Measurements from ENCODE around the gene FBXL17. TPM values are rescaled to one million over a fixed set of nuclear protein-coding genes. Genes with fewer than 3 reads are reported as not detected.
"Not testable (repeated sequence)": the region's sequence is repeated elsewhere in the genome, so short reads cannot be mapped to it uniquely, and the experiment has no call there.

Gene FBXL17
- total RNA-seq, 1 donor from 2014 or later: 17.5 TPM

GRCh38 chr5:108278285-108279240 is 103.3 kb downstream of the FBXL17 start:
- Histone ChIP-seq H3K9me3 (no peaks in the 10 kb centered on the region), H3K36me3 (no peaks in the 10 kb centered on the region), H3K4me3 (no peak overlapping the region), H3K4me1 (no peaks in the 10 kb centered on the region), H3K27me3 (no peaks in the 10 kb centered on the region), H3K27ac (no peak overlapping the region)
- peak; percentile 19 for ATAC-seq
- intact Hi-C loops (cut with DNase I): no loop called here
- no peak for TF ChIP-seq CTCF (IDR thresholded peaks at IDR 0.05)
- DNase-seq: no peak

GRCh38 chr5:108276187-108277050 is 105.5 kb downstream of the FBXL17 start:
- TF ChIP-seq CTCF (IDR thresholded peaks at IDR 0.05): no peak
- H3K36me3 ChIP-seq: no peaks in the 10 kb centered on the region
- H3K4me1 ChIP-seq: no peaks in the 10 kb centered on the region
- no peak for DNase-seq
- no peaks in the 10 kb centered on the region for H3K27me3 ChIP-seq
- no peak overlapping the region for H3K4me3 ChIP-seq
- no peak overlapping the region for H3K27ac ChIP-seq
- no peak for ATAC-seq
- H3K9me3 ChIP-seq: no peaks in the 10 kb centered on the region
- intact Hi-C loops (cut with DNase I): no loop called here

- DNase-seq; H3K4me1 ChIP-seq; H3K4me3 ChIP-seq; H3K27ac ChIP-seq; ATAC-seq; intact Hi-C loops (cut with DNase I); H3K27me3 ChIP-seq; H3K9me3 ChIP-seq; H3K36me3 ChIP-seq: not testable (repeated sequence)
Observed at GRCh38 chr5:108274080-108274479, 107.8 kb downstream of the FBXL17 start.

GRCh38 chr5:108271127-108271526 is 110.8 kb downstream of the FBXL17 start:
- TF ChIP-seq CTCF (IDR thresholded peaks at IDR 0.05): no peak
- intact Hi-C loops (cut with DNase I): no loop called here
- H3K36me3 ChIP-seq: no peaks in the 10 kb centered on the region
- H3K27me3 ChIP-seq: no peaks in the 10 kb centered on the region
- no peak for ATAC-seq
- H3K27ac ChIP-seq: no peak overlapping the region
- no peak overlapping the region for H3K4me3 ChIP-seq
- H3K4me1 ChIP-seq: no peaks in the 10 kb centered on the region
- no peaks in the 10 kb centered on the region for H3K9me3 ChIP-seq
- DNase-seq: no peak

GRCh38 chr5:108266242-108266641 is 115.7 kb downstream of the FBXL17 start:
- no peak for ATAC-seq
- intact Hi-C loops (cut with DNase I): no loop called here
- no peaks in the 10 kb centered on the region for H3K27me3 ChIP-seq

More at GRCh38 chr5:108266242-108266641, 115.7 kb downstream of the FBXL17 start:
- H3K4me1 ChIP-seq: no peaks in the 10 kb centered on the region
- no peak overlapping the region for H3K27ac ChIP-seq
- DNase-seq: no peak
- H3K4me3 ChIP-seq: no peak overlapping the region
- H3K36me3 ChIP-seq: no peaks in the 10 kb centered on the region
- no peaks in the 10 kb centered on the region for H3K9me3 ChIP-seq
- no peak for TF ChIP-seq CTCF (IDR thresholded peaks at IDR 0.05)

Measured in upper lobe of right lung (tissue), 1 donor.